Gastrocnemius medialis (tissue), 4 donors: ENCODE results near the gene DIAPH3.

Source experiments
- POLR2A ChIP-seq, 2 donors: fragments of 450-650 bp; IDR thresholded peaks; one replicate each; pipeline ENCODE4 v1.6.1; 2017; ENCODE audit warnings: antibody characterized with exemption in 2 of 2, mild to moderate bottlenecking in 2 of 2, moderate library complexity in 2 of 2
- TF ChIP-seq, protein P1 (sequence below), 5 experiments: fragments of 450-650 bp in 3 of 5; fragments of 200-600 bp in 2 of 5; sonication (generic) in 2 of 5; IDR thresholded peaks in 4 of 5; conservative IDR thresholded peaks in 1 of 5; 1 replicate in 4 of 5; 2 replicates in 1 of 5; pipeline ENCODE4 v1.5.1; 2016 to 2019; ENCODE audit warnings: antibody characterized with exemption in 5 of 5, mild to moderate bottlenecking in 3 of 5, moderate library complexity in 3 of 5

DNA sequence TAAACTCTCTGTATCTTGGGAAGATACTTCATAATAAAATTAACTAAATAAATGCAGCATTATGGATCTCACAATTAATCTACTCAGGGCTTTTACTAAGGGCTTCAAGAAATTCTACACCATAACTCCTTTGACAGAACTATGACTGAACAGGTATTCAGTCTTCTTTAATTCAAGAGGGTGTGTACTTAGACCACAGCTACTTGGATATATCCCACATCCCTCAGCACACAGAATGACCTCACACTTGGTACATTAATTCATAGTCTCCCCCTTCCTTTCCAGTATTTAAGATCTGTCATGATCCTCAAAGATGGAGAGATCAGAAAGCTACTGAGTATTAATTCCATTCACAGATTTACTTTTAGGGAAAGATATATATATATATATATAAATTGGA lies 11.6 kb downstream of the DIAPH3 start:
- TF ChIP-seq, protein P1, sequence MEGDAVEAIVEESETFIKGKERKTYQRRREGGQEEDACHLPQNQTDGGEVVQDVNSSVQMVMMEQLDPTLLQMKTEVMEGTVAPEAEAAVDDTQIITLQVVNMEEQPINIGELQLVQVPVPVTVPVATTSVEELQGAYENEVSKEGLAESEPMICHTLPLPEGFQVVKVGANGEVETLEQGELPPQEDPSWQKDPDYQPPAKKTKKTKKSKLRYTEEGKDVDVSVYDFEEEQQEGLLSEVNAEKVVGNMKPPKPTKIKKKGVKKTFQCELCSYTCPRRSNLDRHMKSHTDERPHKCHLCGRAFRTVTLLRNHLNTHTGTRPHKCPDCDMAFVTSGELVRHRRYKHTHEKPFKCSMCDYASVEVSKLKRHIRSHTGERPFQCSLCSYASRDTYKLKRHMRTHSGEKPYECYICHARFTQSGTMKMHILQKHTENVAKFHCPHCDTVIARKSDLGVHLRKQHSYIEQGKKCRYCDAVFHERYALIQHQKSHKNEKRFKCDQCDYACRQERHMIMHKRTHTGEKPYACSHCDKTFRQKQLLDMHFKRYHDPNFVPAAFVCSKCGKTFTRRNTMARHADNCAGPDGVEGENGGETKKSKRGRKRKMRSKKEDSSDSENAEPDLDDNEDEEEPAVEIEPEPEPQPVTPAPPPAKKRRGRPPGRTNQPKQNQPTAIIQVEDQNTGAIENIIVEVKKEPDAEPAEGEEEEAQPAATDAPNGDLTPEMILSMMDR (IDR thresholded peaks at IDR 0.05 in 4 of 5, conservative IDR thresholded peaks at IDR 0.05 in 1 of 5) = no peak
- TF ChIP-seq POLR2A (IDR thresholded peaks at IDR 0.05) = no peak
